GM12891 (cell line): Measurements from ENCODE around the gene NLRP1.

Experiments used
- PAX5 ChIP-seq: IDR thresholded peaks from 2 replicates; pipeline ENCODE4 v1.6.1; 2011; ENCODE audit warnings: low read length, moderate library complexity, mild to moderate bottlenecking; ENCODE audit not compliant: insufficient read depth, severe bottlenecking
- POLR2A ChIP-seq: IDR thresholded peaks from 2 replicates; pipeline ENCODE4 v1.6.1; 2011; ENCODE audit warnings: low read depth, low read length, control low read depth
- POLR2AphosphoS5 ChIP-seq: IDR thresholded peaks from 2 replicates; pipeline ENCODE4 v1.6.1; 2011; ENCODE audit warnings: low read depth, low read length, control low read depth
- POU2F2 ChIP-seq: IDR thresholded peaks from 2 replicates; pipeline ENCODE4 v1.6.1; 2011; ENCODE audit warnings: low read depth, mild to moderate bottlenecking, control low read depth, low read length, moderate library complexity
- SPI1 ChIP-seq: IDR thresholded peaks from 2 replicates; pipeline ENCODE4 v1.6.1; 2011; ENCODE audit warnings: low read depth, low read length, control low read depth
- TAF1 ChIP-seq: IDR thresholded peaks from 2 replicates; pipeline ENCODE4 v1.6.1; 2011; ENCODE audit warnings: low read depth, low read length, control low read depth

GRCh38 chr17:5580969-5581368, 3.3 kb downstream of the NLRP1 start:
- no peak for TF ChIP-seq POLR2AphosphoS5
- no peak for TF ChIP-seq POLR2A
- no peak for TF ChIP-seq TAF1
- TF ChIP-seq SPI1: no peak
- TF ChIP-seq PAX5: no peak
- TF ChIP-seq POU2F2: no peak
